ENCODE data around the gene PSME3IP1. TPM values are rescaled to one million over a fixed set of nuclear protein-coding genes. Genes with fewer than 3 reads are reported as not detected.

PSME3IP1 gene
- total RNA-seq, 1 donor from 2014 or later, result 94.4 TPM

DNA sequence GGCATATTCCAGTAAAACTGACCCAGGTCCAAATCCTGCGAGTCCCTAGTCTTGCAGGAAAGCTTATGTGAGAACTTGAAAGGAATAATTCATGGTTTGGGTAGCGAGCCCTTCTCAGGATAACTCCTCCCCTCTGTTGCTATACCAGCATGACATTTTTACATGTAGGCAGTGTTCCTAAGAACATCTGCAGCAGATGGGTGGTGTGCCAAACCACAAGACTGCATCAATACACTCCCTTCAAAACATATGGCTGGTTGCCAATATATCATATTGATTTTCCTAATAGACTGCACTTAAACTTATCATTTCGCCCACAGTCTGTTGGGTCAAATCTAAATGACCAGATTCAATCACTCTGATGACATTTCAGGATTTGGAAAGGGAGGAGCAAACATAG is 19.9 kb downstream of the PSME3IP1 start:
- H3K4me1 Mint-ChIP-seq (ENCODE audit: unreplicated experiment), result peaks cover 16% of the 10 kb centered on the region
- H3K9me3 Mint-ChIP-seq, result no peaks in the 10 kb centered on the region
- DNase-seq (ENCODE audit: extremely low spot score, unreplicated experiment), result no peak
- H3K27me3 Mint-ChIP-seq, result no peaks in the 10 kb centered on the region
- H3K36me3 Mint-ChIP-seq, result peaks cover 13% of the 10 kb centered on the region
- no peak overlapping the region for H3K27ac Mint-ChIP-seq
- TF ChIP-seq, protein P1, sequence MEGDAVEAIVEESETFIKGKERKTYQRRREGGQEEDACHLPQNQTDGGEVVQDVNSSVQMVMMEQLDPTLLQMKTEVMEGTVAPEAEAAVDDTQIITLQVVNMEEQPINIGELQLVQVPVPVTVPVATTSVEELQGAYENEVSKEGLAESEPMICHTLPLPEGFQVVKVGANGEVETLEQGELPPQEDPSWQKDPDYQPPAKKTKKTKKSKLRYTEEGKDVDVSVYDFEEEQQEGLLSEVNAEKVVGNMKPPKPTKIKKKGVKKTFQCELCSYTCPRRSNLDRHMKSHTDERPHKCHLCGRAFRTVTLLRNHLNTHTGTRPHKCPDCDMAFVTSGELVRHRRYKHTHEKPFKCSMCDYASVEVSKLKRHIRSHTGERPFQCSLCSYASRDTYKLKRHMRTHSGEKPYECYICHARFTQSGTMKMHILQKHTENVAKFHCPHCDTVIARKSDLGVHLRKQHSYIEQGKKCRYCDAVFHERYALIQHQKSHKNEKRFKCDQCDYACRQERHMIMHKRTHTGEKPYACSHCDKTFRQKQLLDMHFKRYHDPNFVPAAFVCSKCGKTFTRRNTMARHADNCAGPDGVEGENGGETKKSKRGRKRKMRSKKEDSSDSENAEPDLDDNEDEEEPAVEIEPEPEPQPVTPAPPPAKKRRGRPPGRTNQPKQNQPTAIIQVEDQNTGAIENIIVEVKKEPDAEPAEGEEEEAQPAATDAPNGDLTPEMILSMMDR (conservative IDR thresholded peaks at IDR 0.05), result no peak
- H3K4me3 Mint-ChIP-seq, result no peak overlapping the region

DNA sequence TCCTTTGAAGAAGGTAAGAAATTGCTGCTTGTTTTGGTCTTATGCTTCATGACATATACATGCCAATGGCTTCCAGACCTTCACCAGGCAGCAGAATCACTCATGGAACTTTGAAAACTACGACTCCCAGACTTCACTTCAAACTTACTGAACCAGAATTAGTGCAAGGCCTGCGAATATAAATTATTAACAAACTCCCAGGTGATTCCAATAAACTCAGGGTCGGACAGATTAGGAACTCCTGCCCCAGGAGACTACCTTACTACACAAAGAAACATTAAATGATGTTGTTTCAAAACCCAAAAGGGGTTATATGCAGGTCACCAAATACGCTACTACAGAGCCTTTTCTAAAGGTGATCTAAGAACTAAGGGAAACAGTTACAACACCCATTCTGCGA is 20.4 kb downstream of the PSME3IP1 start:
- Mint-ChIP-seq H3K4me3 (no peak overlapping the region), H3K9me3 (no peaks in the 10 kb centered on the region), H3K27me3 (no peaks in the 10 kb centered on the region), H3K36me3 (peaks cover 15% of the 10 kb centered on the region), H3K27ac (no peak overlapping the region), H3K4me1 (ENCODE audit: unreplicated experiment) (peaks cover 16% of the 10 kb centered on the region)
- DNase-seq (ENCODE audit: extremely low spot score, unreplicated experiment), result no peak
- TF ChIP-seq, protein P1 (conservative IDR thresholded peaks at IDR 0.05), result no peak

DNA sequence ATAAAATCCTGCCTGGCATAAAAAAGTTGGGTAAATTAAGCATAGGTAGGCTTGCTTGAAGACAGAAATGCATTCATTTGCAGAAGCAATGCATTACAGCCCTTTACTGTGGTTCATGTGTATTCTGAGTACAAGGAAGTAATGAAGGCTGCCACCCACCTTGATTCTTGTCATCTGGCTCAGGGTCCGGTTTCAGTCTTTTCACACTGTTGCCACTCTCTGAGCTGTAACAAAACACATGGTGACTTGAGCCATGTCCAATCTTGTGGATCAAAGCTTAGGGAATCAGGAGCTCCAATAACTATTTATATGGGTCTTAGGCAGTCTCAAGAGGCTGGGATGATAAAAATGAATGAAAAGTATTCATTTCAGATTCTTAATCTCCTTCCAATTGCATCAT is 22.0 kb downstream of the PSME3IP1 start:
- no peak overlapping the region for H3K27ac Mint-ChIP-seq
- H3K27me3 Mint-ChIP-seq, result no peaks in the 10 kb centered on the region
- H3K4me1 Mint-ChIP-seq (ENCODE audit: unreplicated experiment), result peaks cover 16% of the 10 kb centered on the region
- peaks cover 26% of the 10 kb centered on the region for H3K36me3 Mint-ChIP-seq
- no peak for DNase-seq (ENCODE audit: extremely low spot score, unreplicated experiment)
- TF ChIP-seq, protein P1 (conservative IDR thresholded peaks at IDR 0.05), result no peak
- H3K4me3 Mint-ChIP-seq, result no peak overlapping the region
- H3K9me3 Mint-ChIP-seq, result no peaks in the 10 kb centered on the region

DNA sequence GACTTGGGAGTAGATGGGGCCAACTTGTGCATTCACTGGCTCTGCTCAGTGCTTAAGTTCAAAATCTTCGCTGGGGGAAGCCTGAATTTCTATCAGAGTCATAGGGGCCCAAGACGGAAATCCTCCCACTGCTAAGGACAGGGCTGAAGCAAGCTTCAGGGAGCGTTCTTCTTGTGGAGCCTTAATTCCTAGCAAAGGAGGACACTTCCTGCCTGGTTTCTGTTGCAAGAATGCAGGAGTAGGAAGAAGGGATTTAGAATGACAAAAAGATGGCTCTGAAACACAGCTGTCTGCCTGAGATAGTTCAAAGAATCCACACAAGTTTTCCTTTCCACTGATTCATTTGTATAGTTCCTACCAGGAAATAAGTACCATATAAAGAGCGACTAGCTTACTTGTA is 26.4 kb downstream of the PSME3IP1 start:
- no peak overlapping the region for H3K27ac Mint-ChIP-seq
- H3K4me3 Mint-ChIP-seq, result no peak overlapping the region
- H3K4me1 Mint-ChIP-seq (ENCODE audit: unreplicated experiment), result no peaks in the 10 kb centered on the region
- no peak for DNase-seq (ENCODE audit: extremely low spot score, unreplicated experiment)
- H3K36me3 Mint-ChIP-seq, result peaks cover 44% of the 10 kb centered on the region
- TF ChIP-seq, protein P1 (conservative IDR thresholded peaks at IDR 0.05), result no peak
- no peaks in the 10 kb centered on the region for H3K27me3 Mint-ChIP-seq
- no peaks in the 10 kb centered on the region for H3K9me3 Mint-ChIP-seq

DNA sequence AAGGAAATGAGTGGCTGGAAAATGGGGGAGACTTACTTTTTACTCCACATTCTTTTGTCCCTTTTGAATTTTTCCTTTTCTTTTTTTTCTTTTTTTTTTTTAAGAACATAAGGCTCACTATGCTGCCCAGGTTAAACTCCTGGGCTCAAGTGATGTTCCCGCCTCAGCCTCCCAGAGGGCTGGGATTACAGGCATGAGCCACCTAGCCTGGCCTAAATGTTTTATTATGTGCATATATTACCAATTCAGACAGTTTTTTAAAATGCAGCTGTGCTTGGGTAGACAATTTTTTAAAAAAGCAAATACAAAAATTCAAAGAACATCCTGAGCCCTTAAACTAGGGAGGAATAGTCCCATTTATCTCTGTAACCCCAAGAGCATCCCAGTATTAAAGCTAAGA is 28.3 kb downstream of the PSME3IP1 start:
- no peak overlapping the region for H3K27ac Mint-ChIP-seq
- no peaks in the 10 kb centered on the region for H3K9me3 Mint-ChIP-seq
- TF ChIP-seq, protein P1 (conservative IDR thresholded peaks at IDR 0.05), result no peak
- DNase-seq (ENCODE audit: extremely low spot score, unreplicated experiment), result no peak
- peaks cover 56% of the 10 kb centered on the region for H3K36me3 Mint-ChIP-seq
- no peaks in the 10 kb centered on the region for H3K27me3 Mint-ChIP-seq
- no peak overlapping the region for H3K4me3 Mint-ChIP-seq
- H3K4me1 Mint-ChIP-seq (ENCODE audit: unreplicated experiment), result no peaks in the 10 kb centered on the region

DNA sequence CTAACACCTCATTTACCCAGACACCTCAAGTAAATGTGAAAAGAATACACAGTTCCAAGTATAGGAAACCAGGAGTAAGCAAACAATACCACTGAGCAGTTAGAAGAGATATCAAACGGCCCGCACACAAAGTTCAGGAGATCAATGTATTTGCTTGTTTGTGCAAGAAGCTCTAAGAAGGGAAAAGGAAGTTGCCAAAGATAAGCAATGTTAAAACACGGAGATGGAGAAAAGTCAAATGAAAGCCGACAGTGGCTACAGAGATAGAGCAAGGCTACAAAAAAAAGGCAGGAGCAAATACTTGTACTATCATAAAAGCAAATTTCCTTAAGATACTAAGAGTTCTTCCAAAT is 29.5 kb downstream of the PSME3IP1 start:
- Mint-ChIP-seq H3K27me3 (no peaks in the 10 kb centered on the region), H3K27ac (no peak overlapping the region), H3K36me3 (peaks cover 61% of the 10 kb centered on the region), H3K4me1 (ENCODE audit: unreplicated experiment) (no peaks in the 10 kb centered on the region), H3K4me3 (no peak overlapping the region), H3K9me3 (no peaks in the 10 kb centered on the region)
- DNase-seq (ENCODE audit: extremely low spot score, unreplicated experiment), result no peak
- TF ChIP-seq, protein P1 (conservative IDR thresholded peaks at IDR 0.05), result no peak

Data from type B pancreatic cell (in vitro differentiated cells).